Umbilical cord (tissue), 2 donors: ENCODE data around the gene PLEKHA5. TPM values are rescaled to one million over a fixed set of nuclear protein-coding genes. Genes with fewer than 3 reads are reported as not detected.
"Not testable (repeated sequence)": the region's sequence is repeated elsewhere in the genome, so short reads cannot be mapped to it uniquely, and the experiment has no call there.

Source experiments
- DNase-seq: peaks from one replicate; pipeline ENCODE4 v3.0.0-alpha.2; 2015; ENCODE audit warnings: low spot score
- total RNA-seq: library from RNA; depleted of rRNA; stranded (reverse); fragments of >200 nt; gene quantifications from one replicate; pipeline ENCODE4 v1.2.3, GENCODE V29; 2014; ENCODE audit warnings: low replicate concordance; ENCODE audit not compliant: insufficient read depth

PLEKHA5 gene
- total RNA-seq: 48.2 TPM

GRCh38 chr12:19129486-19130223 is at the start of gene PLEKHA5:
TSS of gene PLEKHA5 (plus strand) at chr12:19129733. CDS start at chr12:19129800, 67 bp downstream.
- DNase-seq: peak; percentile 84

GRCh38 chr12:19080918-19081317 is 48.6 kb upstream of the PLEKHA5 start:
- DNase-seq: no peak

GRCh38 chr12:19082365-19082911 is 47.1 kb upstream of the PLEKHA5 start:
- DNase-seq: no peak

GRCh38 chr12:19084547-19084946 is 45.0 kb upstream of the PLEKHA5 start:
- no peak for DNase-seq

- no peak for DNase-seq
These were observed 44.4 kb upstream of the PLEKHA5 start for GRCh38 chr12:19085090-19085489.

GRCh38 chr12:19088606-19089005 is 40.9 kb upstream of the PLEKHA5 start:
- no peak for DNase-seq

GRCh38 chr12:19092482-19092881 is 37.1 kb upstream of the PLEKHA5 start:
- not testable (repeated sequence) for DNase-seq

- no peak for DNase-seq
These were observed 36.3 kb upstream of the PLEKHA5 start for GRCh38 chr12:19093218-19093617.

GRCh38 chr12:19095331-19095730 is 34.2 kb upstream of the PLEKHA5 start:
- no peak for DNase-seq

- DNase-seq: no peak
These were observed 33.6 kb upstream of the PLEKHA5 start for GRCh38 chr12:19095756-19096480.

GRCh38 chr12:19105463-19105862 is 24.1 kb upstream of the PLEKHA5 start:
- DNase-seq: no peak

GRCh38 chr12:19107750-19108149 is 21.8 kb upstream of the PLEKHA5 start:
- DNase-seq: no peak

GRCh38 chr12:19110221-19110940 is 19.2 kb upstream of the PLEKHA5 start:
- peak; percentile 91 for DNase-seq

GRCh38 chr12:19113464-19113863 is 16.1 kb upstream of the PLEKHA5 start:
- DNase-seq: no peak

- no peak for DNase-seq
These were observed 14.2 kb upstream of the PLEKHA5 start for GRCh38 chr12:19115285-19115684.

GRCh38 chr12:19119440-19119839 is 10.1 kb upstream of the PLEKHA5 start:
- DNase-seq: no peak

GRCh38 chr12:19120795-19121194 is 8.7 kb upstream of the PLEKHA5 start:
- DNase-seq: no peak

- DNase-seq: no peak
These were observed 8.0 kb upstream of the PLEKHA5 start for GRCh38 chr12:19121449-19122018.

- no peak for DNase-seq
These were observed 4.2 kb upstream of the PLEKHA5 start for GRCh38 chr12:19125325-19125724.

GRCh38 chr12:19127270-19127669 is 2.3 kb upstream of the PLEKHA5 start:
- no peak for DNase-seq

GRCh38 chr12:19128485-19128884 is 1.0 kb upstream of the PLEKHA5 start:
- DNase-seq: no peak

- DNase-seq: peak; percentile 55
These were observed 429 bp upstream of the PLEKHA5 start for GRCh38 chr12:19129122-19129485.
